OCI-M2 (cell line): ENCODE measurements around the gene RANBP3.
"Not testable (repeated sequence)": the region's sequence is repeated elsewhere in the genome, so short reads cannot be mapped to it uniquely, and the experiment has no call there.

Experiments used
- DNase-seq: peaks from one replicate; lab custom pipeline; 2025; ENCODE audit not compliant: unreplicated experiment; lab: John Stamatoyannopoulos, UW

Gene RANBP3

GRCh38 chr19:6006896-6007295 is 29.0 kb upstream of the RANBP3 start:
- no peak for DNase-seq

- DNase-seq, result not testable (repeated sequence)
Observed at GRCh38 chr19:6006070-6006446, 28.1 kb upstream of the RANBP3 start.

- no peak for DNase-seq
Observed at GRCh38 chr19:6005321-6006069, 27.6 kb upstream of the RANBP3 start.

- DNase-seq, result no peak
Observed at GRCh38 chr19:6003976-6004375, 26.0 kb upstream of the RANBP3 start.

GRCh38 chr19:6002591-6002990 is 24.7 kb upstream of the RANBP3 start:
- DNase-seq, result no peak

- no peak for DNase-seq
Observed at GRCh38 chr19:6000228-6000847, 22.4 kb upstream of the RANBP3 start.

GRCh38 chr19:5999693-6000092 is 21.8 kb upstream of the RANBP3 start:
- DNase-seq, result no peak

GRCh38 chr19:5997371-5997770 is 19.4 kb upstream of the RANBP3 start:
- DNase-seq, result no peak

- no peak for DNase-seq
Observed at GRCh38 chr19:5996623-5997320, 18.8 kb upstream of the RANBP3 start.

- DNase-seq, result no peak
Observed at GRCh38 chr19:5996102-5996501, 18.2 kb upstream of the RANBP3 start.

GRCh38 chr19:5995606-5996005 is 17.7 kb upstream of the RANBP3 start:
- no peak for DNase-seq

GRCh38 chr19:5994405-5995165 is 16.6 kb upstream of the RANBP3 start:
- DNase-seq, result no peak

GRCh38 chr19:5993648-5994358 is 15.9 kb upstream of the RANBP3 start:
- DNase-seq, result no peak

GRCh38 chr19:5993201-5993600 is 15.3 kb upstream of the RANBP3 start:
- DNase-seq, result no peak

- DNase-seq, result no peak
Observed at GRCh38 chr19:5992756-5993155, 14.8 kb upstream of the RANBP3 start.

GRCh38 chr19:5991244-5991838 is 13.4 kb upstream of the RANBP3 start:
- no peak for DNase-seq

- no peak for DNase-seq
Observed at GRCh38 chr19:5990289-5990797, 12.4 kb upstream of the RANBP3 start.

- DNase-seq, result no peak
Observed at GRCh38 chr19:5989388-5990074, 11.6 kb upstream of the RANBP3 start.

GRCh38 chr19:5988517-5989387 is 10.8 kb upstream of the RANBP3 start:
- no peak for DNase-seq
